Erythroblast (primary cell): ENCODE measurements around the gene PIGS.

Experiments used
- GATA1 ChIP-seq: IDR thresholded peaks from 2 replicates; pipeline ENCODE4 v1.6.1; 2011; ENCODE audit warnings: low read depth, mild to moderate bottlenecking, control low read depth, low read length, moderate library complexity
- POLR2A ChIP-seq: IDR thresholded peaks from 2 replicates; pipeline ENCODE4 v1.6.1; 2011; ENCODE audit warnings: mild to moderate bottlenecking, low read length

DNA sequence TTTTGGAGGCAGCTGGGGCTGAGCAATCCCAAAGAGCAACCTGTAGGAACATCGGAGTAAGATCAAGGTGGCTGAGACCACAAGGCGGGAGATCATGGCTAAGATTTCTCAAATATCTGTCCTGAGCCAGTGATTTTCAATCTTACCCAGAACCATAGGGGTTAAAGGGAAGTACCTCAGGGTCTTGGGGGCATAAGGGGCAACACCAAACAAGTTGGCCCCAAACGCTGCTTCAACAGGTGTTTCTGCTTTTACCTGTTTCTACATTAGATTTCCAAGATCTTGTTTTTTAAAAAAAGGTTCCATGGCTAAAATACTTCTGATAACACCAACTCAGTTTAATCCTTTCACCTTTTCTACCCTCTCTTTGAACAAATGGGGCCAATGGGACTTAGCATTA lies 16.3 kb downstream of the PIGS start:
- no peak for TF ChIP-seq POLR2A
- no peak for TF ChIP-seq GATA1
